Kidney epithelial cell (primary cell): ENCODE results near the gene REEP3. TPM values are rescaled to one million over a fixed set of nuclear protein-coding genes. Genes with fewer than 3 reads are reported as not detected.
"Not testable (repeated sequence)": the region's sequence is repeated elsewhere in the genome, so short reads cannot be mapped to it uniquely, and the experiment has no call there.

Experiments used
- DNase-seq: peaks from one replicate; pipeline ENCODE4 v3.0.0-alpha.2; 2010; ENCODE audit warnings: low read depth
- H3K27me3 ChIP-seq: 2 replicates; pipeline ENCODE4 v1.6.0; 2011; ENCODE audit warnings: low read length; ENCODE audit not compliant: control insufficient read depth, insufficient read depth
- H3K36me3 ChIP-seq: 2 replicates; pipeline ENCODE4 v1.5.1; 2011; ENCODE audit warnings: low read length; ENCODE audit not compliant: control insufficient read depth, insufficient read depth
- H3K4me3 ChIP-seq: 2 replicates; pipeline ENCODE4 v1.5.1; 2011; ENCODE audit warnings: low read depth, mild to moderate bottlenecking, control low read depth, low read length
- CTCF ChIP-seq: IDR thresholded peaks from 2 replicates; pipeline ENCODE4 v1.5.1; 2011; ENCODE audit warnings: mild to moderate bottlenecking, moderate library complexity, low read length, control low read depth, inconsistent platforms; ENCODE audit not compliant: insufficient read depth, poor library complexity, severe bottlenecking
- total RNA-seq: library from RNA; depleted of rRNA; stranded (reverse); fragments of >200 nt; gene quantifications from 2 replicates; pipeline ENCODE4 v1.2.3, GENCODE V29; 2015

Gene REEP3
- total RNA-seq, 1 donor from 2014 or later: 59.8 TPM

DNA sequence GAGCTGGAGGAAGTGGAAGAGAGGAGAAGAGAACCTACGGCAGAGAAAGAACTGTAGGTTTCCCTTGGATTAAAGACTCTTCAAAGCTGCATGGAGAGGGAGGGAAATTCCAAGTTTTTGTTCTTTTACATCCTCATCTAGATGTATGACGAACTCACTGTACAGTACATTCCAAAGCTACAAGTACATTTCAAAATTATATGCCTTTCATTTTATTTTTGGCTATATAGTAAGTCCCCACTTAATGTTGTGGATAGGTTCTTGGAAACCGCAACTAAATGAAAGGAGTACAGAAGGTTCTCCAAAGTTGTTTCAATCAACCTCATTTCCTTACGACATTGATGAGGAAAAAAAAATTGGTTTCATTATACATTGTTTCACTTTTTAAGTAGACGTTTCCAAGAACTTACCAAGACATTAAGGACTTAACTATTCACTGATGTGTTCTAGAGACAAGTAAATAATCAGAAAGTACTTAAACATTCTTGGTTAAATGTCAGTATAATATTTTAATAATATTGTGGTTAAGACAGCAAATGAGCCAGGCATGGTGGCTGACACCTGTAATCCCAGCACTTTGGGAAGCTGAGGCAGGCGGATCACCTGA is 39.3 kb upstream of the REEP3 start:
- Histone ChIP-seq H3K36me3 (no peaks in the 10 kb centered on the region), H3K4me3 (no peak overlapping the region), H3K27me3 (no peaks in the 10 kb centered on the region)
- DNase-seq: no peak
- no peak for TF ChIP-seq CTCF

GRCh38 chr10:63483983-63484382 is 37.2 kb upstream of the REEP3 start:
- no peak overlapping the region for H3K4me3 ChIP-seq
- TF ChIP-seq CTCF: no peak
- H3K36me3 ChIP-seq: no peaks in the 10 kb centered on the region
- DNase-seq: no peak
- H3K27me3 ChIP-seq: no peaks in the 10 kb centered on the region

DNA sequence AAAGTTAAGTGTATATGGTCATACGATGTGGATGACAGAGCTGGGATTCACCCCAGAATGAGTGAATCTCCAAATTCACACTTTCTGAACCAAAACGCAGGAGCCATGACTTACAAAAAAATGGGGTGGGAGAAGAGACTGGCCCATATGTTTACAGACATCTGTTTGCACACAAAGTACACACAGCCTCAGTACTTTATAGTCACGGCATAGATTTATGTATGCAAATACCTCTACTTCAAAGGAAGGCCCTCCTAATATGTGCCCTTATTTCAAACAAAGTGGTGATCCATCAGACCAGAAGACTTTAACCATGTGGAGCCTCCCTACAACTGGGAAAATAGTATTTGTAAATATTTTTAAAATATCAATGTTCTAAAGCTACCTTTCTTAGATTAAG is 33.2 kb upstream of the REEP3 start:
- no peak for DNase-seq
- H3K4me3 ChIP-seq: no peak overlapping the region
- no peaks in the 10 kb centered on the region for H3K36me3 ChIP-seq
- no peak for TF ChIP-seq CTCF
- H3K27me3 ChIP-seq: no peaks in the 10 kb centered on the region

GRCh38 chr10:63489838-63490237 is 31.4 kb upstream of the REEP3 start:
- no peaks in the 10 kb centered on the region for H3K36me3 ChIP-seq
- TF ChIP-seq CTCF: no peak
- H3K27me3 ChIP-seq: no peaks in the 10 kb centered on the region
- H3K4me3 ChIP-seq: no peak overlapping the region
- no peak for DNase-seq

DNA sequence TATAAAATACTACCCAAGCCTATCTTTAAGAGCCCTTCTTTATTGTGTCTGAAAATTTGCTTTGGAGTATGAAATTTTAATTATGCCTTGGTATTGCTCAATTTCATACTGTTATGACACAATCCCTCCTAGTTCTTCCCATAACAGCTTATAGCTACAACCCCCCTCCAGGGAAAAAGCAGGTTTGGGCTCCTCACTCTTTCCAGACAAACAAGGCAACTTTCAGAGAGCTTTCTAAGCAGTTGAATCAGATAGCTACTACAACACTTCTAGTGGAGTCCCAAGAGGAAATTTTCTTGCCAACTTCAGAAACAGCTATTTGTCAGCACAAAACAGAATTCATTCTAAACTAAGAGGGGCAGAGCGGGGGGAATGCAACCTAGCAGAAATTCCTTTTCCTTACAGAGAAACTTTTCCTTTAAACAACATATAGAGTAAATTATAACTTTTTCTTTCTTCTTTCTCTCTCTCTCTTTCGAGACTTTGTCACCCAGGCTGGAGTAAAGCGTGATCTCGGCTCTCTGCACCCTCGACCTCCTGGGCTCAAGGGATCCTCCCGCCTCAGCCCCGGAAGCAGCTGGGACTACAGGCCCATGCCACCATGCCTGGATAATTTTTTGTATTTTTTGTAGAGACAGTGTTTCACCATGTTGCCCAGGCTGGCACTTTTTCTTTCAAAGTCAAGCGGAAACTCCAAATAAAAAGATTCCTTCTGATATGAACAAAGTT is 29.4 kb upstream of the REEP3 start:
- no peak for TF ChIP-seq CTCF
- H3K27me3 ChIP-seq: no peaks in the 10 kb centered on the region
- DNase-seq: no peak
- H3K36me3 ChIP-seq: no peaks in the 10 kb centered on the region
- no peak overlapping the region for H3K4me3 ChIP-seq

DNA sequence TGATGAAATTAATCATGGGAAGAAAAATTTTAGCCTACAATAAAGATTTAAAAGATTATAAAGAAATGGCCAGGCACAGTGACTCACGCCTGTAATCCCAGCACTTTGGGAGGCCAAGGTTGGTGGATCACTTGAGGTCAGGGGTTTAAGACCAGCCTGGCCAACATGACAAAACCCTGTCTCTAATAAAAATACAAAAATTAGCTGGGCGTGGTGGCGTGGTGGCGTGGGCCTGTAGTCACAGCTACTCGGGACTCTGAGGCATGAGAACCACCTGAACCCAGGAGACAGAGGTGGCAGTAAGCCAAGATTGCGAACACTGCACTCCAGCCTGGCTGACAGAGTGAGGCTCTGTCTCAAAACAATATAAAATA is 28.9 kb upstream of the REEP3 start:
- not testable (repeated sequence) for DNase-seq, H3K36me3 ChIP-seq, H3K27me3 ChIP-seq, H3K4me3 ChIP-seq
